Raji (cell line): ENCODE data around the gene ZBTB40.

ENCODE experiments used
- POLR2A ChIP-seq: IDR thresholded peaks from 2 replicates; pipeline ENCODE4 v1.6.1; 2011; ENCODE audit warnings: low read depth, low read length, control low read depth; ENCODE audit not compliant: insufficient read depth

Gene ZBTB40

GRCh38 chr1:22508991-22509390 is 57.3 kb downstream of the ZBTB40 start:
- TF ChIP-seq POLR2A = no peak

- no peak for TF ChIP-seq POLR2A
These were observed 58.2 kb downstream of the ZBTB40 start for GRCh38 chr1:22509815-22510214.

- no peak for TF ChIP-seq POLR2A
These were observed 61.2 kb downstream of the ZBTB40 start for GRCh38 chr1:22512873-22513272.

- TF ChIP-seq POLR2A = no peak
These were observed 65.4 kb downstream of the ZBTB40 start for GRCh38 chr1:22516906-22517571.

GRCh38 chr1:22517956-22518355 is 66.3 kb downstream of the ZBTB40 start:
- no peak for TF ChIP-seq POLR2A

GRCh38 chr1:22518379-22518778 is 66.7 kb downstream of the ZBTB40 start:
- no peak for TF ChIP-seq POLR2A

- no peak for TF ChIP-seq POLR2A
These were observed 69.2 kb downstream of the ZBTB40 start for GRCh38 chr1:22520871-22521270.

GRCh38 chr1:22521692-22522091 is 70.0 kb downstream of the ZBTB40 start:
- no peak for TF ChIP-seq POLR2A

- no peak for TF ChIP-seq POLR2A
These were observed 70.6 kb downstream of the ZBTB40 start for GRCh38 chr1:22522221-22522743.

- no peak for TF ChIP-seq POLR2A
These were observed 72.8 kb downstream of the ZBTB40 start for GRCh38 chr1:22524481-22524880.

GRCh38 chr1:22525211-22525610 is 73.6 kb downstream of the ZBTB40 start:
- TF ChIP-seq POLR2A = no peak

GRCh38 chr1:22525646-22526045 is 74.0 kb downstream of the ZBTB40 start:
- no peak for TF ChIP-seq POLR2A

- no peak for TF ChIP-seq POLR2A
These were observed 74.4 kb downstream of the ZBTB40 start for GRCh38 chr1:22526098-22526497.

- TF ChIP-seq POLR2A = no peak
These were observed 75.0 kb downstream of the ZBTB40 start for GRCh38 chr1:22526677-22527076.

- no peak for TF ChIP-seq POLR2A
These were observed 75.5 kb downstream of the ZBTB40 start for GRCh38 chr1:22527122-22527521.

- TF ChIP-seq POLR2A = no peak
These were observed 76.1 kb downstream of the ZBTB40 start for GRCh38 chr1:22527555-22528296.
